GM12878 (cell line): Measurements from ENCODE around the gene C1S. TPM values are rescaled to one million over a fixed set of nuclear protein-coding genes. Genes with fewer than 3 reads are reported as not detected.

Experiments
- BCLAF1 ChIP-seq: fragments of 450-650 bp; IDR thresholded peaks from 2 replicates; pipeline ENCODE4 v1.6.1; 2017; ENCODE audit warnings: antibody characterized with exemption, mild to moderate bottlenecking, moderate library complexity
- E4F1 ChIP-seq: fragments of 450-650 bp; IDR thresholded peaks from 2 replicates; pipeline ENCODE4 v1.6.1; 2018; ENCODE audit warnings: borderline replicate concordance, mild to moderate bottlenecking; ENCODE audit not compliant: partially characterized antibody
- EGR1 ChIP-seq, 2 experiments: IDR thresholded peaks; 1 replicate in 1 of 2; 2 replicates in 1 of 2; pipeline ENCODE4 v1.6.1; 2011 to 2012; ENCODE audit warnings: low read depth in 2 of 2, low read length in 2 of 2, borderline replicate concordance in 1 of 2, mild to moderate bottlenecking in 1 of 2, moderate library complexity in 1 of 2
- RBBP5 ChIP-seq: fragments of 200-600 bp; sonication (generic); conservative IDR thresholded peaks from 2 replicates; pipeline ENCODE4 v1.6.1; 2016
- SKIL ChIP-seq: fragments of 450-650 bp; IDR thresholded peaks from 2 replicates; pipeline ENCODE4 v1.6.1; 2017; ENCODE audit warnings: mild to moderate bottlenecking, low read depth, inconsistent platforms; ENCODE audit not compliant: poor library complexity, severe bottlenecking
- SP1 ChIP-seq: IDR thresholded peaks from one replicate; pipeline ENCODE4 v1.6.1; 2011; ENCODE audit warnings: low read depth, low read length
- STAT1 ChIP-seq: fragments of 450-650 bp; conservative IDR thresholded peaks from 2 replicates; pipeline ENCODE4 v1.6.1; 2014; ENCODE audit warnings: antibody characterized with exemption, mild to moderate bottlenecking
- USF1 ChIP-seq: IDR thresholded peaks from 2 replicates; pipeline ENCODE4 v1.6.1; 2011; ENCODE audit warnings: borderline replicate concordance, low read depth, mild to moderate bottlenecking, moderate library complexity, mixed read lengths, low read length; ENCODE audit not compliant: insufficient read depth; ENCODE audit errors: extremely low read length
- ZNF384 ChIP-seq: IDR thresholded peaks from 2 replicates; pipeline ENCODE4 v1.6.1; 2012; ENCODE audit warnings: low read depth, mild to moderate bottlenecking, low read length, improper control_type of control experiment, borderline replicate concordance
- polyA plus RNA-seq, 11 experiments: library from polyadenylated mRNA; depleted of rRNA in 4 of 11; unstranded in 6 of 11; stranded (reverse) in 5 of 11; fragments of >200 nt; fragmentation: Nextera tagmentation in 4 of 11; fragmentation: Illumina TruSeq in 1 of 11; extraction: Ambion mirVana in 4 of 11; extraction: Trizol in 1 of 11; gene quantifications; 1 replicate in 1 of 11; 2 replicates in 10 of 11; pipeline versions ENCODE4 v1.2.1 to v1.2.3, GENCODE V29; 2011 to 2016; ENCODE audit warnings: inconsistent platforms in 2 of 11, missing spikeins in 2 of 11, low read depth in 1 of 11
- total RNA-seq, 4 experiments: library from RNA; depleted of rRNA in 3 of 4; stranded (reverse); fragments of >200 nt in 3 of 4; fragmentation: Illumina TruSeq in 1 of 4; extraction: Trizol in 1 of 4; gene quantifications; 2 replicates each; pipeline versions ENCODE4 v1.2.1 to v1.2.3, GENCODE V29; 2013 to 2021

The C1S gene
- total and polyA plus RNA-seq, 10 of the 15 experiments (the other 5 are each of a cell fraction or from before 2014, with no cell fraction given), result 0.10 to 1.4 (median 0.42) TPM

- TF ChIP-seq BCLAF1 (no peak), SP1 (no peak), RBBP5 (no peak), STAT1 (no peak), EGR1 (IDR thresholded peaks at IDR 0.05; ENCODE audit: borderline replicate concordance in 1 of 2, low read depth in 2 of 2, low read length in 2 of 2) (no peak), SKIL (no peak), ZNF384 (no peak), USF1 (no peak), E4F1 (no peak)
These were observed 53.5 kb downstream of the C1S start (continued) for GRCh38 chr12:7114008-7114407.
